Renal pelvis (tissue), 4 donors: ENCODE data around the gene NINJ2. TPM values are rescaled to one million over a fixed set of nuclear protein-coding genes. Genes with fewer than 3 reads are reported as not detected.
"Not testable (repeated sequence)": the region's sequence is repeated elsewhere in the genome, so short reads cannot be mapped to it uniquely, and the experiment has no call there.

ENCODE experiments used
- DNase-seq: peaks from one replicate; pipeline ENCODE4 v3.0.0-alpha.2; 2013
- polyA plus RNA-seq, 3 donors: library from polyadenylated mRNA; unstranded; fragments of 120-200 nt; gene quantifications; one replicate each; pipeline ENCODE4 v1.2.1, GENCODE V29; 2013; ENCODE audit not compliant: insufficient read length in 3 of 3

Gene NINJ2
- polyA plus RNA-seq, 3 donors: 0.88 to 2.3 (median 1.5) TPM

DNA sequence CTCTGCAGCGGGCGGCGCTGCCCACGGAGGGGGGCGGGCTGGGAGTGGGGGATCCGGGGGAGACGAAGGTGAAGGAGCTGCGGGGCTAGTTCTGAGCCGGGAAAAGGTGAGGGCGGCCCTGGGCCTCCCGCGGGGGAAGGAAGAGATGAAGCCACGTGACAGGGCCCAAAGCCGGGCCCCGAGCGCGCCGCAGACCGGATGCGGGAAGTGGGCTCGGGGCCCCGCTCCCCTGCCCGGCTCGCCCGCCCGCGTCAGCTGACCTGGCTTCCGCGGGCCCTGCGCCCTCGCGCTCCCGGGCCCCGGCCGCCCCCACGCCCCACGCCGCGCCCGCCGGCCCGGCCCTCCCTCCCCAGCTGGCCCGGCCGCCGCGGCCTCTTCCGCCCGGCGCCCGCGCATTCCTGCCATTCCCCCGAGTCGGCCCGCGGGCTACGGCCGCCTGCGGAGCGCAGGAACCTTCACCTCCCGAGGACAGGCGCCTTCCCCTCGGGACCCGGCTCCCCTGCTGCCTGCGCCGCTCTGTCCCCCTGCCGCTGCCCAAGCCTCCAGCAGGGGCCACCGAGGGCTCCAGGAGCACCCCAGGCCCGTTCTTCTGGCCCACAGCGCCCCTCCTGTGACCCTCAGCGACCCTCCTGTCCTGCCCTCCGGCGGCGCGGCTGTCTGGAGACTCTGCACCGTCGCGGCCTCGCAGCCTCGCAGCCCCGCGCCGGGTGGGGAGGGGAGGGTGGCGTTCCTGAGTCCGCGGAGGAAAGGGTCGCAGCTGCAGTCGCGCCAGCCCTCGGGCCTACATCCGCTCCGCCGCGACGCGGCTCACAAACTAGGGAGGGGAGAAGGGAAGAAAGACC, 20.4 kb downstream of the NINJ2 start:
- DNase-seq: no peak

DNA sequence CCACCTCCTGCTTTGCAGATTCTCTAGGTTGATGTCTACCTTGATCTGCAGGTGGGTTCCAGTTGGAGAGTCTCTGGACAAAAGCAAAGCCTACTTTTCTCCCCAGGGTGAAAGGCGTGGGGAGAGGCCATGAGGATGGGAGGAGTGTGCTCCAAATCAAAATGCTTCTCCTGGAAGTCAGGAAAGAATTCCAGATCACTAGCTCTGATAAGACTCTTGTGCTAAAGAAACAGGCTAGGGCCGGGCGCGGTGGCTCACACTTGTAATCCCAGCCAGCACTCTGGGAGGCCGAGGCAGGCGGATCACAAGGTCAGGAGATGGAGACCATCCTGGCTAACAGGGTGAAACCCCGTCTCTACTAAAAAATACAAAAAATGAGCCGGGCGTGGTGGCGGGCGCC, 21.9 kb downstream of the NINJ2 start:
- not testable (repeated sequence) for DNase-seq

DNA sequence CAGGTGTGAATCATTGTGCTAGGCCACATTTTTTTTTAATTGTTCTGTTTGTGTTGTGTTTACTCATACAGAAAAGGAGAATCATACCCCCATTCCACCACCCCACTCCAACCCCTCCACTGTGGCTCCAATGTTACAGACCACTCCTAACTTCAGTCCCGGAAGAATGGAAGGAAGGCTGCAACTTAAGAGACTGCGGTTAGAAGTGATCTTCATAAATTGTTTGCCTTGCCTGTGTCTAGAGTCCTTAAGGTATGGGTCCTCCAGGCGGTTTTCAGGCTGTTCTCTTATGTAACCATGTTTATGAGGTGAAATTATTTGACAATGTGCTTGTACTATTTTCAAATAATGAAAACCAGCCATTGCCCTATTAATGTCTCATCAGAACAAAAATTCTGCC, 22.5 kb downstream of the NINJ2 start:
- no peak for DNase-seq

DNA sequence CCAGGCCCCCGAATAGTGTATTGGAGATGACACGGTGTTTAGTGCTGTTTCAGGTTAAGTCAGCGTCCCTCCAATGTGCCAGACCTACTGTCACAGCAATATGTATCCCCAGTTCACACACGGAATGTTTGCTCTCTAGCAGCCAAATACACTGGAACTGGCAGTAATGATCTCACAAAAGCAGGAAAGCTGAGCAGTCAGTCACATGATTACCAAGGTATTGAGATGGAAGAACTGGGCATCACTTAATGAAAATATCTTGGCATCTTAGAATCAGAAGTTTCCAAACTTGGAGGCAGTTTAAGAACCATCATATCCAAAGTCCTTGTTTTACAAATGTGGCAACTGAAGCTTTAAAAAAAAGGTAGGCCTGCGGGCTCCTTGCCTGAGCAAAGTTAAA, 23.3 kb downstream of the NINJ2 start:
- no peak for DNase-seq

DNA sequence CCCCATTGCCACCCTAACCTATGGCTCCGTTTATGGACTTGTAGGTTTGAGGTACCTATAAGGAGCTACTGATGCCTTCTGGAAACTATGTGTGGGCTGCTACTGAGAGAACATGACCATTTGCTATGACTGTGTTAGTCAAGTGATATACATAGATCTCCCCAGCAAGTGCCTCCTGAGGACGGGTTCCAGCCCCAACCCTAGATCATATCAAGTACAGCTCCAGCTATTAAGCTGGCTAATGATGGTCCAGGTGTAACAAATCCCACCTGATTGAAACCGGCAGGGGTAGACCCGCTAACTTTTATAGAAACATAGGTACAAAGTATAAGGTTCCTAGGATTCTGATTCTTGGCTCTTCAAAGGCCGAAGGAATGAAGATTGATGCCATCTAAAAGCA, 23.7 kb downstream of the NINJ2 start:
- no peak for DNase-seq

DNA sequence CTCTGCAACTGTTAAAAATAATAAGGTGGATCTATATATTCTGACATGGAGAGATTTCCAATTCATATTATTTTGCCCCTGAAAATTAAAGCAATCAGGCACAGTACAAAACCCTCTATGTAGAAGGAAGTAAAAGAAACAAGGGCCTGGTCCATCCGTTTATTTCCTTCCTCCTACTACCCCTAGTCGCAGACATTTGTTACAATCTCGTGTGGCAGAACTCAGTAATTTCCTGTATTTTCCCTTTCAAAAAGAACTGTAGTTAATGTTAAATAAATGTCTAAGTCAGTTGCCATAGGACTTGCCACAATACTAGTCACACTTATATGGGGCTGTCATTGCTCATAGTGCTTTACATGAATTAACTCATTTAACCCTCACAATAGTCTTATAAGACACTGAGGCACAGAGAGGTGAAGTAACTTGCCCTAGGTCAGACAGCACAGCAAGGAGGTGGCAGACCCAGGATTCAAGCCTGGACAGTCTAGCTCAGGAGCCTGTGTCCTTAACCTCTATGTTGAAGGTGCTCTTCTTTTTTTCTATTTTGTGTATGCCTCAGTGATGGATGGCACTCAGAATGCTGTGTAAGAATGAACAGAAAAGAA, 24.2 kb downstream of the NINJ2 start:
- no peak for DNase-seq

DNA sequence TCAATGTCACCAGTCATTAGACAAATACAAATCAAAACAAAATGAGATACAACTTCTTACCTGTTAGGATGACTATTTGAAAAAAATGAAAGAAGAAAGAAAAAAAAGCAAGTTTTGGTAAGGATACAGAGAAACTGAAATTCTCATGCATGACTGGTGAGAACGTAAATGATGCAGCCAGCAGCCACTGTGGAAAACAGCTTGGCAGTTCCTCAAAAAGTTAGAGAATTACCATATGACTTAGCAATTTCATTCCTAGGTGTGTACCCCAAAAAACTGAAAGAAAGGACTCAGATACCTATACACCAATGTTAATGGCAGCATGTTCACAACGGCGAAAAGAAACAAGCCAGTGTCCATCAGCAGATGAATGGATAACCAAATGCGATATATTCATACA, 26.6 kb downstream of the NINJ2 start:
- DNase-seq: no peak

DNA sequence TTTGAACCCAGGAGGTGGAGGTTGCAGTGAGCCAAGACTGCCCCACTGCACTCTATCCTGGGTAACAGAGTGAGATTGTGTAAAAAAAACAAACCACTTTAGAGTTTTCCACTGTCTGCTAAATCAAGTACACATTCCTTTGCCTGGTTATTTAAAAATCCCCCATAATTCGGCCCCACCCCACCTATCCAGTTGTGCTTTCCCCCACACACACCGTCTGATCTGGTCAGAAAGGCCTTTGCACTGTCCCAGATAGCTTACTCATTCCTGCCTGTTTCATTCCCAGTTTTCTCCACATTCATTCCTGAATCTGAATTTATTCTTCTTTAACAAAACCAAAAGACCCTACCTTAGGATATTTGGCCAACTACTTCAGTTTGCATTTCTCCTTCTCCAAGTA, 29.5 kb downstream of the NINJ2 start:
- DNase-seq: no peak

DNA sequence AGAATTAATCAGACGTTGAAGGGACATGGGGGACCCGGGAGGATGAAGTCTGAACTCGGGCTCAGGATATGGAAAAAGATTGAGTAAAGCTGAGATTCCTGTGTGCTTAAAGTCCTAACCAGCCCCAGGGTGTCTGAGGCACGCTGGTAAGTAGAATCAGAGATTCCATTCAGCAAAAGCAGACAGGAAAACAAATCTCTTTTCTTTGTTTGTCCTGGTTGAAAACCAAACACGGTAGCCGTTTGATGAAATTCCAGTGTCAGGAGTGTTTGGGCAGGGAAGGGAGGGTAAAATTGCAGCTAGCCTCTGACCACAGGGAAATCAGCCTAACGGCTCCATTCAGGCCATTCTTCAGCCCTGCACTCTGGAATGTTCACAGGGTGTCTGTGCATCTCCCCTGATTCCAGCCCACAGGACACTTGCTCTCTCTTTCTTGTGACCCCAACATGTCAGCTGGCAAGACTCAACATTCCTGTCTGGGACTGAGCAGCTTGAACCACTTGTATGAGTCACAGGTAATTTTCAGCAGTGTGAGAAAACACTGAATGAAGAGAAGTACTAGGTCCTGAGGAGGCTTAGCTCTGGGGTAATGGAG, 31.0 kb downstream of the NINJ2 start:
- no peak for DNase-seq

DNA sequence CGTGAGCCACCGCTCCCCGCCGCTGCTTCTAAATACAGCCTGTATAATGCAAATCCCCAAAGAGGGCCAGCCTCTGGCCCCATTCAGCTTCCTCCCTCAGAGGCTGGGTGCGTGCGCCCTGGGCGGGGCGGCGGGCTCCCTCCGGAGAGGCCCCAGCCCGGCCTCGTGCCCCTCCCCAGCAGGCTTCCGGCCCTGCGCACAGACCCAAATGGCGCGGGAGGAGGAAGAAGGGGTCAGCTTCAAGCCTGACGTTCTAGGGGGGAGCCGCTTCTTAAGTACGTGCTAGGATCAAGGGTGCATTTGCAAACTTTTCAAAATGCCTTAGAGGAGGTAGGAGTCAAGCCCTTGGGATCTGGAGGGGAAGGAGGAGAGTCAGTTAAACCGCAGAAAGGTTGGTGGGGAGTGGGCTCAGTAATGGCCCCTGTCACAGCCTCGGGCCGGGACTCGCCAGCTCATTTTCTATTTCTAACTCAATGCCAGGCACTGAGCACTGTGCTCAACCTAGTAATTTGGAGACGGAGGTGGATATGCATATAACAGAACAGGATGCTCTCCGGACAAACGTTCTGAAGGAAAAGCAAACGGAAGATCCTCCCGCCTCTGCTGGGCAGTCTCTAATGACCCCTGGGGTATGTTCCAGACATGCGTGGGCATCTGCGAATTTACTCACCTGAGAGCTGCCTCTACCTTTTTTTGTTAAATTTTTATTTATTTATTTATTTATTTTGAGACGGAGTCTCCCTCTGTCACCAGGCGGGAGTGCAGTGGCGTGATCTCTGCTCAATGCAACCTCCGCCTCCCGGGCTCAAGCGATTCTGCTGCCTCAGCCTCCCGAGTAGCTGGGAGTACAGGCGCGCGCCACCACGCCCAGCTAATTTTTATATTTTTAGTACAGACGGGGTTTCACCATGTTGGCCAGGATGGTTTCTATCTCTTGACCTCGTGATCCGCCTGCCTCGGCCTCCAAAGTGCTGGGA, 32.3 kb downstream of the NINJ2 start:
- no peak for DNase-seq

DNA sequence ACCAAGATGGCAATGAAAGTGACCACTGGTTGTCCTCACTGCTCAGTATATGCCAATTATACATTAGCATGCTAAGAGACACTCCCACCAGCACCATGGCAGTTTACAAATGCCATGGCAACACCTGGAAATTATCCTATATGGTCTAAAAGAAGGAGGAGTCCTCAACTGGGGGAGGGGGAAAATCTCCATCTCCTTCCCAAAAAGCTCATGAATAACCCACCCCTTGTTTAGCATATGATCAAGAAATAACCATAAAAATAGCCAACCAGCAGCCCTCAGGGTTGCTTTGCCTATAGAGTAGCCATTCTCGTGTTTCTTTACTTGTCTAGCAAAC, 34.5 kb downstream of the NINJ2 start:
- DNase-seq: not testable (repeated sequence)

DNA sequence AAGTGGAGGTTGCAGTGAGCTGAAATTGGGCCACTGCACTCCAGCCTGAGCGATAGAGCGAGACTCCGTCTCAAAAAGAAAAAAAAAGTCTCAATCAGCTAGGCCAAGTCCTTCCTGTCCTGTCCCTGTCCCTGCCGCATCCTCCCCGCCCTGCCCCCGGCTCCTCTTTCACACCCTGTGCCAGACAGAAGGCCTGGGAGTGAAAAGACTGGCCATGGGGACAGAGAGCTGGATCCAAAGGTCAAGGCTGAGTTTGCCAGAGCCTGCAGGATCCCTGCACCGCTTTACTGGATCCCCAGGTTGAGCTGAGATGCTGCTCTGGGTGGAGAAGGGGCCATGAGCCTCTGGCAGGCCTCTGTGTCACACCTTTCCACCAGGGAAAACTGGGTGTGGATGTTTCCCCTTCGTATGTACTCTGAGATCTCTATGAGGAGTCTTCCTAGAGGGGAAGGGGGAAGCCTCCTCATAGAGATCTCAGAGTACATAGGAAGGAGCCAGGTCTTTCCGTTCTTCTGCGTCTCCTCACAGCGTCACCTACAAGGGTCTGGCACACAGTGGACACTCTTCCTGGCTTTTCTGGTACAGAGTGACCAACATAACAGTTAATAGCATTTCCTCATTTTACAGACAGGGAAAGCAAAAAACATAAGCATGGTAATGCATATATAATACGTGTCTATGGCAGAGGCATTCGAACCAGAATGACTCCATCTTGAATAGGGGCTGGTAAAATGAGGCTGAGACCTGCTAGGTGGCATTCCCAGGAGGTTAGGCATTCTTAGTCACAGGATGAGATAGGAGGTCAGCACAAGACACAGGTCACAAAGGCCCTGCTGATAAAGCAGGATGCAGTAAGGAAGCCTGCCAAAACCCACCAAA, 35.1 kb downstream of the NINJ2 start:
- no peak for DNase-seq

DNA sequence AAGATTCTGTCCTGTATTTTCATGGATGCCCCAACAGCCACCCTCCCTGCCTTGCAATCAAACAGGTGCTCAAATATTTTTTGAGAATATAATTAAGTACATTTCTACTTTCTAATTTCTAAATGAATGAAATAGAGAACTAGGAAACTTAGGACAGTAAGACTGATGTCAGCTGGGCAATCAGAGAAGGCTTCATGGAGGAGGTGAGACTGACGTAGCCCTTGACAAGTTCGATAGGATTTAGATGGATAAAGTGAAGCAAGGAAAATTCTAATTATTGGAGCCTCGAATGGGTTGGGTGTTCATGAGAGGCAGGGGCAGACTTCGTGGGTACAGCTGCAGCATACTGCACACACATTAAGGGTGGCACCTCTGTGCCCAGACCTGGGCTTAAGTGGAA, 36.0 kb downstream of the NINJ2 start:
- no peak for DNase-seq

DNA sequence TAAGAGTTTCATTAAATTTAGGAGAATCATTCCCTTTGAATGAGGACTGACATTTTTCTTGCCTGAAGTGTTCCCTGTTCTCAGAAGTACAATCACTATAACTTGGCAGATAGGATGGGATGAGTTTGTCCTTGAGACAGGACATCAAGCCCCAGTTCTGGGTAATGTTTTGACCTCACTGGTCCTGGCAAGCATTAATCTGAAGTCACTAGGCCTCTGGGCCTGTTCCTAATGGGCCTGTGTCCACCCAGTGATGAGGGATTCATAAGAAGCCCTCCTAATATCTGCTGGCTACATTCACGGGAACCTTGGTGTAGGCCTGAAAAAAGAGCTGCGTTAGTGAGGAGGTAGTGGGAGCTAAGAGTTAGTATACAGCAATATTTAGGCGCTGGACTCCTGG, 37.2 kb downstream of the NINJ2 start:
- DNase-seq: no peak

DNA sequence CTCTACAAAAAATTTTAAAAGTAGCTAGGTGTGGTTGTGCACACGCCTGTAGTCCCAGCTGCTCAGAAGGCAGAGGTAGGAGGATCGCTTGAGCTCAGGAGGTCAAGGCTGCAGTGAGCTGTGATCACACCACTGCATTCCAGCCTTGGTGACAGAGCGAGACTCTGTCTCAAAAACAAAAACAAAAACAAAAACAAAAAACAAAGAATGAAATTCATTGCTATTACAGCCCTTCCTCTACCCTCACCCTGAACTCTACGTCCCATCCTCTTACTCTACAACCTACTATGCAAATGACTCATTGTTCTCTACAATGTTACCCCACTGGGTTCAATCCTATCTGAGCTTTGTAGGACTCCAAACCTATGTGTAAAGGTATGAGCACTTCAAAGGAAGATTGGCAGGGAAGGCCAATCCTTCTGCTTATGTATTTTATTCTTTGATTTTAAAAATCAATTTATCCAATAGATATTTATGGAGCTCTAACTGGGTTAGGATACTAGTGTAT, 39.3 kb downstream of the NINJ2 start:
- no peak for DNase-seq

DNA sequence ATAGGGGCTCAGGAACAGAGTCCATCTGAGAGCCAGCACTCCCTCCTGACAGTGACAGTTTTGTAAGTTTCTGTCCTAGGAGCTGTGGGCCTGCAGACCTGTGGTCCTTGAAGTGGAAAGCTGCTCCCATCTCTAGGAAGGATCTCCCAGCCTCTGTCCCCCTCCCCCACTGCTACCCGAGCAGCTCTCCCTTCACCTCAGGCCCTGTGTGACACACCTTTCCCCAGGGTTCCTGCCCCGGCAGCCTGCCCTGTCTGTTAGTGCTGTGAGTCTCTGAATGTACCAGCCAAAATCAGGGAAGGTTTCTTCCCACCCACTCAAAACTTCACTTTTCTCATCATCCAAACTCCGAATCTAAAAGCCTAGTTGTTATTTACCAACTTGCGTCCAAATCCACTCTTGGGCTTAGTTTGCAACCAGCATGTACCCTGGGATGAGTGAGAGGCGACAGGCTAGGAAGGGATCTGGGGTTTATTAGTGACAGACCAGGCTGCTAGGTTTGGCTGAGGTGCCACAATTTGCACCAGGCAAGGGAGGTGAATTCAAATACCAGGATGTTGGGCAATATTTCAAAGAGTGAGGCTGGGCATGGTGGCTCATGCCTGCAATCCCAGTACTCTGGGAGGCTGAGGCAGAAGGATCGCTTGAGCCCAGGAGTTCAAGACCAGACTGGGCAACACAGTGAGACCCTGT, 39.9 kb downstream of the NINJ2 start:
- no peak for DNase-seq

DNA sequence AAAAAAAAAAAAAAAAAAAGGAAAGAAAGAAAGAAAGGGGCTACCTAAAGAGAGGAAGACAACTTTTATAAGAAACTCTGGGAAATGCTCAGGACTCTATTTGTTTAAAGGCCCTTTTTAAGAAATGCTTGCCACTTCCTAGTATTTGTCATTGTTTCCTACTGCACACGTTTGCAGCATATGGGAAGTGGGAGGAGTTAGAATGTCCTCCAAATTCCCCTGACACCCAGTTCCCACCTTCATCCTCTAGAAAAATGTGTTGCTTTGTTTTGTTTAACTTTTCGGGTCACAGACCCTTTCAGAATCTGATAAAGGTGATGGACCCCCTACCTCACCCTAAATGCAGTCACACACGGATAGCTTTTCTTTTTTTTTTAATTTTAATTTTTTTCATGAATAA, 40.8 kb downstream of the NINJ2 start:
- no peak for DNase-seq

DNA sequence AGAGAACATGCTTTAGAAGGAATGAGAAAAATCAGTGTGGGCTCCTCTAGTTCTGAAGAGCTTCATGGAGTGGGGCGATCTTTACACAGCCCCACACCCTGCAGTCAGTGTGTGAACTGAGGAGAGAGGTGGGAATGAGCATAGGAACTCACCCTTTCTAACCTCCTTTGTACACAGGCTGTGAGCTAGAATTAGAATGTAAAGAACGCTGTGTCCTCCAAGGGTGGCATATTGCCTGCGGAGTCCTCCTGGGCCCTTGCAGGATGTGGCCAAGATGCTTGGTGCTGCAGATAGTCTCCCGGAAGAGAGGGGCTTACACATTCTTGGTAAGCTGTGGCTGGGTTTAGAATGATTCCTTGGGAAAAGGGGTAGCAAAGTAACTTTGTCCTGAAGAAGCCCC, 43.9 kb downstream of the NINJ2 start:
- no peak for DNase-seq

DNA sequence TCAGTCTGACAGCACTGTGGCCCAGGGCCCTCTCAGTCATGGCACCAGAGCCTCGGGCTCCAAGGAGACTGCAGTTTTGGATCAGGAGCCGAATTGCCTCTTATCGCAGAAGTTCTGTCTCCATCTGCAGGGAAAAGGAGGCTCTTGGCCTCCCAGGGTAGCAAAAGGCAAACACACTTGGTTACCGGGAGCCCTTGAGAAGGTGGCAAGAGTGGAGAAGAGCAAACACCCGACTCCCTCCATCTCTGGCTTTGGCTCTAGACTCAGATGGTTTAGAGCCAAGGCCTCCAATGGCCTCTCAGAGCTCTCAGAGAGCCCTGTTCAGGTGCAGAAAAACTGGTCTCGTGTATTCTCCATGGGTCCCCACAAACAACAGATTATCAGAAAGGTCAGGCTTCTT, 44.6 kb downstream of the NINJ2 start:
- DNase-seq: no peak

DNA sequence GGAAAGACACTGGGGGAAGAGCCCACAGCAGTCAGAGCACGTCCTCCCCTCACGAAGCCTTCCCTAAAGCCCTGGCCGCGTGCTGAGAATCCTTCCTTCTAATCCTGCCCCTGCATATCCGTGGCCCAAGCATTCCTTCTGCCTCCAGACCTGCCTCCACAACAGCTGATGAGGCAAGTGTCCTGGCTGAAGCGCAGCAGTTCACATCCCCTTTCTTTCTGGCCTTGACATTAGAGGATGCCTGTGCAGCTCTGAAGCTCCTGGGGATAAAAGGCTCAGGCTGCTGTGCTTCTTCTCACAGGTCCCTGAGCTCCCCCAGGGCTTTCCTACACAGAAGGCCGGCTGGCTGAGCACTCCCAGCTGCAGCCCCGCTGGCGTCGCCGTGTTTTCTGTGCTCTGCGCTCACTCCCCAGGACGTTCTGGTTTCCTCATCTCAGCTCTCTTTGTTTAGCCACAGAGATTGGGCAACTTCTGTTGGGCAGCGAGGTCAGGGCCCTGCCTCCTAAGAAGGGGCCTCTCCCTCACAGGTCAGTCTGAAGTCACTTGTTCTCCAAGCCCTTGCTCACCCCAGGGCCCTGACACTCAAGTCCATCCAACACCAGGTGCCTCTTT, 45.8 kb downstream of the NINJ2 start:
- DNase-seq: no peak
